Measurements from ENCODE around the gene FOSL2.

GRCh38 chr2:28362991-28363521, 29.6 kb upstream of the FOSL2 start:
- TF ChIP-seq YY1 (IDR thresholded peaks at IDR 0.05; ENCODE audit: low read depth): no peak
- TF ChIP-seq EP300 (IDR thresholded peaks at IDR 0.05; ENCODE audit: borderline replicate concordance): no peak
- TF ChIP-seq MAX (IDR thresholded peaks at IDR 0.05): no peak
